Stimulated activated naive CD8-positive, alpha-beta T cell treated with anti-CD3 and anti-CD28 coated beads, Interleukin-15, Interleukin-2, amounts not matched to agents 100 ng/mL and 50 ng/mL, for 24 hours (primary cell): Measurements from ENCODE around the gene BTRC.
A peak's percentile ranks its signal among the peaks of the same experiment; 100 is the strongest.
"Not testable (repeated sequence)": the region's sequence is repeated elsewhere in the genome, so short reads cannot be mapped to it uniquely, and the experiment has no call there.

Source experiments
- H3K27ac Mint-ChIP-seq: one replicate; pipeline ENCODE4 v1.8.0; 2021; ENCODE audit warnings: mild to moderate bottlenecking, mixed read lengths
- H3K27me3 Mint-ChIP-seq: one replicate; pipeline ENCODE4 v1.8.0; 2021; ENCODE audit warnings: mixed read lengths
- H3K36me3 Mint-ChIP-seq: one replicate; pipeline ENCODE4 v1.8.0; 2021; ENCODE audit warnings: low read depth, mixed read lengths
- H3K4me1 Mint-ChIP-seq: one replicate; pipeline ENCODE4 v1.8.0; 2021; ENCODE audit warnings: low read depth, mixed read lengths
- H3K4me3 Mint-ChIP-seq: one replicate; pipeline ENCODE4 v1.8.0; 2021; ENCODE audit warnings: mild to moderate bottlenecking, mixed read lengths
- H3K9me3 Mint-ChIP-seq: one replicate; pipeline ENCODE4 v1.8.0; 2021; ENCODE audit warnings: mixed read lengths

Gene BTRC

GRCh38 chr10:101330631-101331225 lies 23.2 kb upstream of the BTRC start:
- no peak overlapping the region for H3K27ac Mint-ChIP-seq
- H3K36me3 Mint-ChIP-seq: no peaks in the 10 kb centered on the region
- no peak overlapping the region for H3K4me3 Mint-ChIP-seq
- no peaks in the 10 kb centered on the region for H3K4me1 Mint-ChIP-seq
- H3K27me3 Mint-ChIP-seq: peaks cover 21% of the 10 kb centered on the region
- no peaks in the 10 kb centered on the region for H3K9me3 Mint-ChIP-seq

DNA sequence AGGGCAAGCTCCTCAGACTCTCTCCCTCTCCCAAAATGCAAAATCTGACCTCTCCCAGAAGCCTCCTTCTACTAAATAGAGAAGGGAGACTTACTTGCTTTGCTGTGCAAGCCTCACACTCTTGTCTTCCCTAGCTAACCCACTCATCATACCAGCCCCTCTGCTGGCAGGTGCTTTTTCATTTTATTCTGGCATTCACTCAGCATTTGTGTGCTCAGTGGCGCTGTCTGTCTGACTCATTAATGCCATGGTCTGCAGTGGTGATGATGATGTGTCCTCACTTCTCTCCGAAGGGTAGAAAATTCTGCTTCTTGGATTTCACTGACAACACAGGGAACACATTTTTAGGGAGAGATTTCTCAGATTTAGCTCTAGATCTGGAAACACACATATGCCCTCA lies 22.0 kb upstream of the BTRC start:
- H3K27me3 Mint-ChIP-seq: peaks cover 13% of the 10 kb centered on the region
- H3K36me3 Mint-ChIP-seq: no peaks in the 10 kb centered on the region
- no peaks in the 10 kb centered on the region for H3K9me3 Mint-ChIP-seq
- H3K4me1 Mint-ChIP-seq: no peaks in the 10 kb centered on the region
- no peak overlapping the region for H3K4me3 Mint-ChIP-seq
- H3K27ac Mint-ChIP-seq: no peak overlapping the region

GRCh38 chr10:101334259-101334658 lies 19.7 kb upstream of the BTRC start:
- H3K27ac Mint-ChIP-seq, H3K4me1 Mint-ChIP-seq, H3K4me3 Mint-ChIP-seq, H3K9me3 Mint-ChIP-seq, H3K36me3 Mint-ChIP-seq: not testable (repeated sequence)
- peaks cover 15% of the 10 kb centered on the region for H3K27me3 Mint-ChIP-seq

DNA sequence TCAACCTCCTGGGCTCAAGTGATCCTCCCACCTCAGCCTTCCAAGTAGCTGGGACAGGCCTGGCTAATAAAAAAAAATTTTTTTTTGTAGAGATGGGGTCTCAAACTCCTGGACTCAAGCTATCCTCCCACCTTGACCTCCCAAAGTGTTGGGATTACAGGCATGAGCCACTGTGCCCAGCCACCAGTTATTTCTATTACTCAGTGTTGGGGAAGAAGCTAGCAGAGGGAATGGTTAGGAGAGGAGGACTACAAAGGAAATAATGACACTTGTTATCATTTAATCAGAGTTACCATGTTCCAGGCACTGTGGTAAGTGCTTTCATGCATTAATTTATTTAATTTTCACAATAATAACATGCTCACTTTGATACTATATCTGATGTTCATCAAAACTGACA lies 17.6 kb upstream of the BTRC start:
- H3K9me3 Mint-ChIP-seq: no peaks in the 10 kb centered on the region
- no peak overlapping the region for H3K27ac Mint-ChIP-seq
- peaks cover 11% of the 10 kb centered on the region for H3K27me3 Mint-ChIP-seq
- H3K36me3 Mint-ChIP-seq: no peaks in the 10 kb centered on the region
- no peak overlapping the region for H3K4me3 Mint-ChIP-seq
- H3K4me1 Mint-ChIP-seq: no peaks in the 10 kb centered on the region

- Mint-ChIP-seq H3K4me1 (no peaks in the 10 kb centered on the region), H3K4me3 (no peak overlapping the region), H3K27me3 (peaks cover 4% of the 10 kb centered on the region), H3K36me3 (no peaks in the 10 kb centered on the region), H3K9me3 (no peaks in the 10 kb centered on the region), H3K27ac (no peak overlapping the region)
Observed at GRCh38 chr10:101337836-101338235, 16.1 kb upstream of the BTRC start.

DNA sequence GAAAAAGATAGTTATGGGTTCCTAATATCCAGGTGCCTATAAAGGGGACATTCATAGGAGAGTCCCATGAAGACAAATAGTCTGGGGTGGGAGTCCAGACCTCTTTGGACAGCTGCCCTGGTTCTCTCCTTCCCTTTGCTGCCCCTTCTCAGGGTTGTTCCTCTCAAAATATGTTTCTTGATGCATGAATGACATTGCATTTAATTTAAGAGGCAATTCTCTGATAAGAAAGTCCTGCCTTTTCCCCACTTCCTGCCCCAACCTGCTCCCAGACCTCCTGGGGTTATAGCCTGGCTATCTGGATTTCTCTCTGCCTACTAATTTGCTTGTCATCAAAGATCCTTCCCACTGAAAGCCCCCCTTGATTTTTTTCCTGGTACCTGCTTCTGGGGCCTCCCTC lies 12.5 kb upstream of the BTRC start:
- H3K36me3 Mint-ChIP-seq: no peaks in the 10 kb centered on the region
- H3K27me3 Mint-ChIP-seq: peaks cover 4% of the 10 kb centered on the region
- no peak overlapping the region for H3K27ac Mint-ChIP-seq
- H3K4me3 Mint-ChIP-seq: no peak overlapping the region
- no peaks in the 10 kb centered on the region for H3K4me1 Mint-ChIP-seq
- no peaks in the 10 kb centered on the region for H3K9me3 Mint-ChIP-seq

GRCh38 chr10:101346177-101346576 lies 7.8 kb upstream of the BTRC start:
- H3K27me3 Mint-ChIP-seq: peaks cover 14% of the 10 kb centered on the region
- no peak overlapping the region for H3K4me3 Mint-ChIP-seq
- H3K9me3 Mint-ChIP-seq: no peaks in the 10 kb centered on the region
- no peaks in the 10 kb centered on the region for H3K36me3 Mint-ChIP-seq
- no peak overlapping the region for H3K27ac Mint-ChIP-seq
- no peaks in the 10 kb centered on the region for H3K4me1 Mint-ChIP-seq

GRCh38 chr10:101351017-101351416 lies 2.9 kb upstream of the BTRC start:
- H3K4me1 Mint-ChIP-seq: peaks cover 24% of the 10 kb centered on the region
- no peaks in the 10 kb centered on the region for H3K9me3 Mint-ChIP-seq
- no peak overlapping the region for H3K4me3 Mint-ChIP-seq
- H3K27me3 Mint-ChIP-seq: peaks cover 19% of the 10 kb centered on the region
- H3K36me3 Mint-ChIP-seq: peaks cover 3% of the 10 kb centered on the region
- no peak overlapping the region for H3K27ac Mint-ChIP-seq

GRCh38 chr10:101351477-101351876 lies 2.5 kb upstream of the BTRC start:
- no peaks in the 10 kb centered on the region for H3K9me3 Mint-ChIP-seq

DNA sequence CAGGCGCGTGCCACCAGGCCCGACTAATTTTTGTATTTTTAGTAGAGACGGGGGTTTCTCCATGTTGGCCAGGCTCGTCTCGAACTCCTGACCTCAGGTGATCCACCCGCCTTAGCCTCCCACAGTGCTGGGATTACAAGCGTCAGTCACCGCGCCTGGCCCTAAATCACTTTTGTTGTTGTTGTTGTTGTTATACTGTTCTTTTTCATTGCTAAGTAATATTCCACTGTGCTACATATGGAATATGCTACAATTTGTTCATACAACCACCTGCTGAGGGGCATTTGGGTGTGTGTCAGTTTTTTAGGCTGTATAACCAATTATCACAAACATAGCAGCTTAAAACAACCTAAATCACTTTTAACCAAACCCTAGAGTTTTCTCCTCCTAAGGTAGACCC lies 1.1 kb upstream of the BTRC start:
- H3K9me3 Mint-ChIP-seq, H3K36me3 Mint-ChIP-seq, H3K27ac Mint-ChIP-seq: not testable (repeated sequence)
- peaks cover 31% of the 10 kb centered on the region for H3K4me1 Mint-ChIP-seq
- peak overlapping the region; percentile 94 for H3K4me3 Mint-ChIP-seq
- H3K27me3 Mint-ChIP-seq: peaks cover 19% of the 10 kb centered on the region

More at GRCh38 chr10:101351477-101351876, 2.5 kb upstream of the BTRC start:
- Mint-ChIP-seq H3K4me3 (no peak overlapping the region), H3K4me1 (peaks cover 29% of the 10 kb centered on the region), H3K27ac (no peak overlapping the region), H3K27me3 (peaks cover 19% of the 10 kb centered on the region), H3K36me3 (peaks cover 3% of the 10 kb centered on the region)

- H3K27me3 Mint-ChIP-seq: peaks cover 13% of the 10 kb centered on the region
- H3K4me1 Mint-ChIP-seq: peaks cover 31% of the 10 kb centered on the region
- H3K36me3 Mint-ChIP-seq: peaks cover 3% of the 10 kb centered on the region
- peak overlapping the region; percentile 81 for H3K27ac Mint-ChIP-seq
- H3K4me3 Mint-ChIP-seq: peak overlapping the region; percentile 94
- H3K9me3 Mint-ChIP-seq: no peaks in the 10 kb centered on the region
Observed at GRCh38 chr10:101354328-101355071, 535 bp downstream of the BTRC start.

DNA sequence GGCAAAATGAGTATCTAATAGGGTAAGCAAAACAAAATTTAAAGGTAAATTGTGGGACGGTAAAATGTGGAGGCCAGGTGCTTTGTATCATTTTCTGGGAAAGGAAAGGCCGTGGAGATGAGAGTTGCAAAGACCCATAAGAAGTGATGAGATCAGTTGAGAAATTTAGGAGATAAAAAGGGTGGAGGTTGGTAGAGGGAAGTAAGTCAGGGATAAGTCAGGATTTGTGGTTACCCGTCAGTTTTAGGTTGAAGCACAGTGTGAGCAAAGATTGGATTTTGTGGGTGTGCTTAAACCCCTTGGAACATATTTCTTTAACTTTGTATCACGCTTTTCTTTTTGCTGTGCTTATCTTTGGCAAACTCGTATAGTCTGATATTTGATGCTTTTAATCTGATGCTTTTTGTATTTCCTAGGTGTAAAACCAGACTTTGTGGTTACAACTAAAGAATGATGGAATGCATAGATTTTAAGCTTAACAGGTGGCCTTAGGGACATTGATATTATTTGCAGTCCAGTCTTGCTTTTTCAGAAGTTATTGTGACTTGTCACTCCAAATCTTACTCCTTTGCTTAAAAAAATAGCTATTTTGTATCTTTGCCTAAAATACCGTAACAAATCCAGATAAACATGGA lies 1.2 kb downstream of the BTRC start:
- Mint-ChIP-seq H3K27me3 (peaks cover 10% of the 10 kb centered on the region), H3K4me3 (peak overlapping the region; percentile 94), H3K4me1 (peaks cover 31% of the 10 kb centered on the region), H3K27ac (peak overlapping the region; percentile 81), H3K36me3 (peaks cover 3% of the 10 kb centered on the region), H3K9me3 (no peaks in the 10 kb centered on the region)

GRCh38 chr10:101356132-101356531 lies 2.2 kb downstream of the BTRC start:
- peaks cover 3% of the 10 kb centered on the region for H3K36me3 Mint-ChIP-seq
- no peak overlapping the region for H3K27ac Mint-ChIP-seq
- no peaks in the 10 kb centered on the region for H3K9me3 Mint-ChIP-seq
- H3K4me3 Mint-ChIP-seq: no peak overlapping the region
- peaks cover 31% of the 10 kb centered on the region for H3K4me1 Mint-ChIP-seq
- H3K27me3 Mint-ChIP-seq: peaks cover 5% of the 10 kb centered on the region

GRCh38 chr10:101357958-101358357 lies 4.0 kb downstream of the BTRC start:
- peaks cover 8% of the 10 kb centered on the region for H3K36me3 Mint-ChIP-seq
- H3K4me3 Mint-ChIP-seq: no peak overlapping the region
- H3K27ac Mint-ChIP-seq: no peak overlapping the region

GRCh38 chr10:101358706-101359300 lies 4.8 kb downstream of the BTRC start:
- H3K36me3 Mint-ChIP-seq: peaks cover 6% of the 10 kb centered on the region
- H3K4me1 Mint-ChIP-seq: peaks cover 26% of the 10 kb centered on the region
- H3K4me3 Mint-ChIP-seq: no peak overlapping the region
- H3K9me3 Mint-ChIP-seq: no peaks in the 10 kb centered on the region
- no peak overlapping the region for H3K27ac Mint-ChIP-seq
- no peaks in the 10 kb centered on the region for H3K27me3 Mint-ChIP-seq

More at GRCh38 chr10:101357958-101358357, 4.0 kb downstream of the BTRC start:
- no peaks in the 10 kb centered on the region for H3K27me3 Mint-ChIP-seq
- H3K4me1 Mint-ChIP-seq: peaks cover 31% of the 10 kb centered on the region
- no peaks in the 10 kb centered on the region for H3K9me3 Mint-ChIP-seq
